ENCODE results near the gene SRPK2. TPM values are rescaled to one million over a fixed set of nuclear protein-coding genes. Genes with fewer than 3 reads are reported as not detected.

Gene SRPK2
- total RNA-seq, 4 donors from 2014 or later = 29.5 to 48.2 (median 30.6) TPM

GRCh38 chr7:105256761-105257231 lies 131.9 kb downstream of the SRPK2 start:
- ATAC-seq (ENCODE audit: low FRiP score) (no peak), DNase-seq (ENCODE audit: low spot score) (no peak)
- TF ChIP-seq, protein P1, sequence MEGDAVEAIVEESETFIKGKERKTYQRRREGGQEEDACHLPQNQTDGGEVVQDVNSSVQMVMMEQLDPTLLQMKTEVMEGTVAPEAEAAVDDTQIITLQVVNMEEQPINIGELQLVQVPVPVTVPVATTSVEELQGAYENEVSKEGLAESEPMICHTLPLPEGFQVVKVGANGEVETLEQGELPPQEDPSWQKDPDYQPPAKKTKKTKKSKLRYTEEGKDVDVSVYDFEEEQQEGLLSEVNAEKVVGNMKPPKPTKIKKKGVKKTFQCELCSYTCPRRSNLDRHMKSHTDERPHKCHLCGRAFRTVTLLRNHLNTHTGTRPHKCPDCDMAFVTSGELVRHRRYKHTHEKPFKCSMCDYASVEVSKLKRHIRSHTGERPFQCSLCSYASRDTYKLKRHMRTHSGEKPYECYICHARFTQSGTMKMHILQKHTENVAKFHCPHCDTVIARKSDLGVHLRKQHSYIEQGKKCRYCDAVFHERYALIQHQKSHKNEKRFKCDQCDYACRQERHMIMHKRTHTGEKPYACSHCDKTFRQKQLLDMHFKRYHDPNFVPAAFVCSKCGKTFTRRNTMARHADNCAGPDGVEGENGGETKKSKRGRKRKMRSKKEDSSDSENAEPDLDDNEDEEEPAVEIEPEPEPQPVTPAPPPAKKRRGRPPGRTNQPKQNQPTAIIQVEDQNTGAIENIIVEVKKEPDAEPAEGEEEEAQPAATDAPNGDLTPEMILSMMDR (IDR thresholded peaks at IDR 0.05) = no peak

- ATAC-seq (ENCODE audit: low FRiP score) (no peak), DNase-seq (ENCODE audit: low spot score) (no peak)
- TF ChIP-seq, protein P1 (IDR thresholded peaks at IDR 0.05) = no peak
These were observed 138.0 kb downstream of the SRPK2 start for GRCh38 chr7:105250706-105251105.

GRCh38 chr7:105250239-105250638 lies 138.5 kb downstream of the SRPK2 start:
- TF ChIP-seq, protein P1 (IDR thresholded peaks at IDR 0.05) = no peak
- DNase-seq (ENCODE audit: low spot score) (no peak), ATAC-seq (ENCODE audit: low FRiP score) (no peak)

DNA sequence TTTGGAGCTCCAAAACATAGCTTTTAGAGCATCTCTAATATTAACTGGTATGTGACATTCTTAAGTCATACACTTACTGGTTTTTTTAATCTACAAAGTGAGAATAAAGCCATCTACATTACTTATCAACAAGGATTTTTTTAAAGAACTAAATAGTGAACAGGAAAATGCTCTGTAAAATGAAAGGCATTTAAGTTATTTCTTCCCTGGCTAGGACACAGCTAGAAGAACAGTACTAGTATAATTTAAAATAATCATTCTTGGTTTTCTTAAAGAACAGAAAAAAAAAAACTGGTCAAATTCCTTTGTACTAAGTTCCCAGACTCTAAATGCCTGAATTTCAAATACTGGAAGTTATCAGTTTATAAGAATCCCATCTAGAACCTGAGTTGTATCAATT lies 139.5 kb downstream of the SRPK2 start:
- no peak for ATAC-seq (ENCODE audit: low FRiP score)
- TF ChIP-seq, protein P1 (IDR thresholded peaks at IDR 0.05) = no peak
- DNase-seq (ENCODE audit: low spot score) = no peak

- no peak for ATAC-seq (ENCODE audit: low FRiP score)
- TF ChIP-seq, protein P1 (IDR thresholded peaks at IDR 0.05) = no peak
These were observed 142.0 kb downstream of the SRPK2 start for GRCh38 chr7:105246679-105247078.

DNA sequence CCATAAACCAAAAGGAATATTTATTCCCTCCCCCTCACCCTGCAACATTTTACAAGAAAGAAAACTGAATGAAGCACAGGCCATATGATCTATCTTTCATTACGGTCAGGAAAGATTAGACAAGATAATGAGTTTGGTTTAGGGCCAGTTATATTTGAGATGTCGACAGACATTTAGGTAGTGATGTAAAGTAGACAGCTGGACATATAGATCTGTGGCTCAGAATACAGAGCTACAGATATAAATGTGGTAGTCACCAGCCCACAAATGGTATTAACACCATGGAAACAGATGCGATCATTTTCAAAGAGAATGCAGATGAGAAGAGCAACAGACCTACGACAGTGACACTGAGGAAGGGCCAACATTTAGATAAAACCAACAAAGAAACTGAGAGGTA lies 142.5 kb downstream of the SRPK2 start:
- TF ChIP-seq, protein P1 (IDR thresholded peaks at IDR 0.05) = no peak
- ATAC-seq (ENCODE audit: low FRiP score) (no peak), DNase-seq (ENCODE audit: low spot score) (no peak)

More at GRCh38 chr7:105246679-105247078, 142.0 kb downstream of the SRPK2 start:
- no peak for DNase-seq (ENCODE audit: low spot score)

- TF ChIP-seq, protein P1 (IDR thresholded peaks at IDR 0.05) = no peak
- DNase-seq (ENCODE audit: low spot score) (no peak), ATAC-seq (ENCODE audit: low FRiP score) (no peak)
These were observed 143.2 kb downstream of the SRPK2 start for GRCh38 chr7:105245398-105246114.

Measured in omental fat pad (tissue), 4 donors.